Choroid plexus epithelial cell (primary cell): ENCODE results near the gene AKAP13.

Experiments used
- DNase-seq: peaks from one replicate; pipeline ENCODE4 v3.0.0-alpha.2; 2010; ENCODE audit warnings: low read depth
- H3K4me3 ChIP-seq: 2 replicates; pipeline ENCODE4 v1.5.1; 2011; ENCODE audit warnings: low read depth, mild to moderate bottlenecking, control low read depth, low read length, moderate library complexity
- TF ChIP-seq, protein P1 (sequence below): conservative IDR thresholded peaks from 2 replicates; pipeline ENCODE4 v1.5.1; 2011; ENCODE audit warnings: low read depth, mild to moderate bottlenecking, control low read depth, inconsistent platforms, low read length, moderate library complexity

The AKAP13 gene

DNA sequence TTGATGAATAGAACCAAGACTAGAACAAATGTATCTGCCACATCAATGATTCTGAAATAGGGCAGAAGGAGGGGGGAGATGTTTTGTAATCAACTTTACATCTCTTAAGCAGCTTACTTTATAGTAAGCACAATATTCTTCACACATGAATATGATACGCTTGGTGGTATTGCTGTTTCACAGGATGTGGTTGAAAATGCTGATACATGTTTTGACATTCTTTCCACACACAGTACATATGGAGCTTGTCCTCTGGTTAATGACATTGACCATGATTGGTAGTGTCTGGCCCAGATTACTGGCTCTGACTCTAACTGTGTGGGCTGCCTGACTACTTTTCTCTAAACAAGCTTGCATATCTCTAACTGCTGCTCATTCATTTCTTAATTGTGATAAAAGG lies 245.5 kb downstream of the AKAP13 start:
- TF ChIP-seq, protein P1, sequence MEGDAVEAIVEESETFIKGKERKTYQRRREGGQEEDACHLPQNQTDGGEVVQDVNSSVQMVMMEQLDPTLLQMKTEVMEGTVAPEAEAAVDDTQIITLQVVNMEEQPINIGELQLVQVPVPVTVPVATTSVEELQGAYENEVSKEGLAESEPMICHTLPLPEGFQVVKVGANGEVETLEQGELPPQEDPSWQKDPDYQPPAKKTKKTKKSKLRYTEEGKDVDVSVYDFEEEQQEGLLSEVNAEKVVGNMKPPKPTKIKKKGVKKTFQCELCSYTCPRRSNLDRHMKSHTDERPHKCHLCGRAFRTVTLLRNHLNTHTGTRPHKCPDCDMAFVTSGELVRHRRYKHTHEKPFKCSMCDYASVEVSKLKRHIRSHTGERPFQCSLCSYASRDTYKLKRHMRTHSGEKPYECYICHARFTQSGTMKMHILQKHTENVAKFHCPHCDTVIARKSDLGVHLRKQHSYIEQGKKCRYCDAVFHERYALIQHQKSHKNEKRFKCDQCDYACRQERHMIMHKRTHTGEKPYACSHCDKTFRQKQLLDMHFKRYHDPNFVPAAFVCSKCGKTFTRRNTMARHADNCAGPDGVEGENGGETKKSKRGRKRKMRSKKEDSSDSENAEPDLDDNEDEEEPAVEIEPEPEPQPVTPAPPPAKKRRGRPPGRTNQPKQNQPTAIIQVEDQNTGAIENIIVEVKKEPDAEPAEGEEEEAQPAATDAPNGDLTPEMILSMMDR = no peak
- no peak overlapping the region for H3K4me3 ChIP-seq
- DNase-seq = peak; percentile 85

DNA sequence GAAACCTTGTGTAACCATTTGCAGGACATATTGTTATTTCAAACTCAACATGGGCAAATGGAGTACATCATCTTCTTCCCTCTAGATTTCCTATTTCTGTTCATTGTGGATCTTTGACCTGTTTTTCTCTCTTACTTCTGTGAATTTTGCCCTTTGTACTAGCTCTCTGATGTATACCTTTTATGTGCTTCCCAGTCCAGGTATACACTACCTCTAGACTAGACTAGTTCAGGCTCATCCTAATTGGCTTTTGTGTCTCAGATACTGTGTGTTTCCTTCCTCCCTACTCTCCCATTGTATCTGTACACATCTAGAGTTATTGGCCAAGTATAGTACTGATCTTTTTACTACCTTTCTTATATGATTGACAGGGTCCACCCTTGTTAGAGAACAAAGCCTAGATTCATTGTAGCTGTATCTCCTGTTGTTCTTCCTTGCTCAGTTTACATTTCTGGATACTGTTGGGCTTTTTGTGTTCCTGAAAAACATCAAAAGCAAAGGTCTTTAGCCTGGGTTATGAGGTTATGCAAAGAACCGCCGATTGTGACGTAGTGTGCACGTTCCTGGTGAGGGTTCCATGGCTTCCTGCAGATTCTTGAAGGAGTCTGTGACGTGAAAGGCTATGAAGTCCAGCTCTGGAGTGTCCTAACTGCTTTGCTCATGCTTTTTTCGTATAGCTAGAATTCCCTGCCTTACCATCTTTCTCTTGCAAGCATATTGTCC lies 247.0 kb downstream of the AKAP13 start:
- no peak for DNase-seq

DNA sequence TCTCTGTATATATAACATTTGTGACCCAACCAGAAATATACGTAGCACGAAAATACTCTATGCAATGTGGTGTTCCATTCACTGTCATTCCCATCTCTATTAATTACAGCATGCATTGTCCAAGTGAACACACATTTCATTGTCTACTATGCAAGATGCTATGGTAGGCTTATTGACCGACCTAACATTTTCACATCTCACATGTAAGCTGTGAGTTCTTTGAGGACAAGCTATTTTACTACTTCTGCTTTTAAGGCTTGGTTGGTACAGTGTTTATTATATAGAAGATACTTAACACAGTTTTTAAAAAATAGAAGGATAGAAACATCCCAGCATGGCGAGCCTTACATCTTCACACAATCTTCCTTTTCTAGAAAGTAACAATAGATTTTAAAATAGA lies 249.9 kb downstream of the AKAP13 start:
- DNase-seq = no peak
- no peak overlapping the region for H3K4me3 ChIP-seq
- TF ChIP-seq, protein P1 = no peak

More for the DNA sequence above, 247.0 kb downstream of the AKAP13 start:
- H3K4me3 ChIP-seq = no peak overlapping the region
- TF ChIP-seq, protein P1 = no peak

DNA sequence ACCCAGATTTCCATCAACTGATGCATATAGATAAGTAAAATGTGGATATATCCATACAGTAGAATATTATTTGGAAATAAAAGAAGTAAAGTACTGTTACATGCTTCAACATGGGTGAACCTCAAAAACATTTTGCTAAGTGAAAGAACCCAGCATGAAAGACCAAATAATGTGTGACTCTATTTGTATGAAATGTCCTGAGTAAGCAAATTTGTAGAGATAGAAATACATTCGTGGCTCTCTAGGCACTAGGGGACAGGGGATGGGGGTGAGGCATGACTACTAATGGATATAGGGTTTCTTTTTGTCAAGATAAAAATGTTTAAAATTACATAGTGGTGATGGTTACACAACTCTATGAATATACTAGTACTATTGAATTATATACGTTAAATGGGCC lies 250.6 kb downstream of the AKAP13 start:
- no peak overlapping the region for H3K4me3 ChIP-seq
- TF ChIP-seq, protein P1 = no peak
- no peak for DNase-seq

DNA sequence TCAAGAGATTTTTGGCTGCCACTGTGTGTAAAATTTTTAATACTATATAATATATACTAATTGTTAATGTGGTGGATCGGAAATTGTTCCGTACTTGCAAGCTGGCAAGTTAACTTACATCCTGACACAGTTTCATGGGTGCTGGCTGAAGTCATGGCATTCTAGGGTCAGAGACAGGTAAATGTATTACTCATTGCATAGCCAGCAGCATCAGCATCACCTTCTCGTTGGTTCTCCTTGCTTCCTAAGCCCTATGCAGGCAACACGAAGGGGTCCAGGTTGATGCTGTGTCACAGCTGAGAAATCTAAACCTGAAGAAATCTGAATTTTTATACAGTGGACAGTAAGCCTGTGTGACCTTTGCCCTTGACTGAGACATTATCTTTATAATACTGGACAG lies 251.6 kb downstream of the AKAP13 start:
- H3K4me3 ChIP-seq = no peak overlapping the region

DNA sequence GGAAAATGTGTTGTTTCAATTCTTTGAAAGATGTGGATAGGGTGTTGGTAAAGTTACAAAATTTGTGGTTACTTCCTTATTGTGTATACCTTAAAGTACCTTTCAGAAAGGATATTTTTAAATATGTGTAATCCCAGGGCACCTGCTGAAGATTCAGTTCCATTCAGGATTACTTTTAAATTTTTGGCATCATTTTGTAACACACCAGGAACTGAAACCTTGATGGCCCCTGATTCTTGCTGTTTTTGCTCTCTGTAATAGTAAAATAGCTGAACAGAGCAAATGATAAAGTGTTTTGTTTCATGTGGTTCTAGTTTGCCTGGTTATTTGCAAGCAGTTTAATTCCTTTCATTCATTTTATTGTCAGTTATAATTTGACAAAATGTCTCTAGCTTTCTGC lies 253.5 kb downstream of the AKAP13 start:
- no peak overlapping the region for H3K4me3 ChIP-seq
- TF ChIP-seq, protein P1 = no peak
- no peak for DNase-seq

More for the DNA sequence above, 251.6 kb downstream of the AKAP13 start:
- DNase-seq = no peak
- TF ChIP-seq, protein P1 = no peak

DNA sequence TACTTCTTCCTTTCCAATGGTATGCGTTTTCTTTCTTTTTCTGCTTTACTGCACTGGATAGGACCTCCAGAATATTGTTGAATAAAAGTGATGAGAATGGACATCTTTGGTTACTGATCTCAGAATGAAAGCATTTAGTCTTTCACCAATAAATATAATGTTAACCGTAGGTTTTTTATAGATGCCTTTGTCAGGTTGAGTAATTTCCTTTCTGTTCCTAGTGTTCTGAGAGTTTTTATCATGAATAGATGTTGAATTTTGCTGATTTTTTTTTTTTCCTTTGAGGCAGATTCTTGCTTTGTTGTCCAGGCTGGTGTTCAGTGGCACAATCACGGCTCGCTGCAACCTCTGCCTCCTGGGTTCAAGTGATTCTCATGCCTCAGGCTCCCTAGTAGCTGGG lies 255.9 kb downstream of the AKAP13 start:
- no peak for DNase-seq
- TF ChIP-seq, protein P1 = no peak
- no peak overlapping the region for H3K4me3 ChIP-seq
